HG03139 (cell line): ENCODE measurements around the gene EPHB1.
"Not testable (repeated sequence)": the region's sequence is repeated elsewhere in the genome, so short reads cannot be mapped to it uniquely, and the experiment has no call there.

Source experiments
- ATAC-seq: cut with Tn5 transposase; IDR thresholded peaks from one replicate; pipeline ENCODE4 v1.9.1; 2021; ENCODE audit not compliant: unreplicated experiment

Gene EPHB1

DNA sequence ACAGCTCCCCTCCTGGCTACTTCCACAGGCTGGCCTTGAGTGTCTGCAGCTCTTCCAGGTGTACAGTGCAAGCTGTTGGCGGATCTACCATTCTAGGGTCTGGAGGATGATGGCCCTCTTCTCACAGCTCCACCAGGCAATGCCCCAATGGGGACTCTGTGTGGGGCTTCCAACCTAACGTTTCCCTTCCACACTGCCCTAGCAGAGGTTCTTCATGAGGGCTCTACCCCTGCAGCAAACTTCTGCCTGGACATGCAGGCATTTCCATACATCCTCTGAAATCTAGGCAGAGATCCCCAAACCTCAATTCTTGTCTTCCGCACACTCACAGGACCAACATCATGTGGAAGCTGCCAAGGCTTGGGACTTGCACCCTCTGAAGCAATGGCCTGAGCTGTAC, 438.4 kb downstream of the EPHB1 start:
- ATAC-seq: not testable (repeated sequence)

DNA sequence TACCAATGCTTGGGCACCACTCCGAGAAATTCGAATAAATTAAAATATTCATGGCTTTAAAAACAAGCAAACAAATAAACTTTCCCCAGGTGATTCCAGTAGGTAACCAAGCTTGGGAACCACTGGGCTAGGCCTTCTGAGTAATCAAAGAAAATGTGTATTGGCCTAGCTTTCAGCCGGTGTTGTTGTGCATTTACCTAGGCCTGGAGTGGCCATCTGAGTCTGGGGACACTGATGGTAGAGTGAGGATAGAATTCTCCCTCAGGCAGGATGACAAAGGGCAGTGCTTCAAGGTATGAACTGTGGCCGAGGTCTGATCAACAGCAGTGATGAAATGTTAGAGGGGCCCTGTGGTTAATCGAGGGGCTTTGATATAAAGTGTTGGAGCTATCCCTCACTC, 440.5 kb downstream of the EPHB1 start:
- no peak for ATAC-seq

DNA sequence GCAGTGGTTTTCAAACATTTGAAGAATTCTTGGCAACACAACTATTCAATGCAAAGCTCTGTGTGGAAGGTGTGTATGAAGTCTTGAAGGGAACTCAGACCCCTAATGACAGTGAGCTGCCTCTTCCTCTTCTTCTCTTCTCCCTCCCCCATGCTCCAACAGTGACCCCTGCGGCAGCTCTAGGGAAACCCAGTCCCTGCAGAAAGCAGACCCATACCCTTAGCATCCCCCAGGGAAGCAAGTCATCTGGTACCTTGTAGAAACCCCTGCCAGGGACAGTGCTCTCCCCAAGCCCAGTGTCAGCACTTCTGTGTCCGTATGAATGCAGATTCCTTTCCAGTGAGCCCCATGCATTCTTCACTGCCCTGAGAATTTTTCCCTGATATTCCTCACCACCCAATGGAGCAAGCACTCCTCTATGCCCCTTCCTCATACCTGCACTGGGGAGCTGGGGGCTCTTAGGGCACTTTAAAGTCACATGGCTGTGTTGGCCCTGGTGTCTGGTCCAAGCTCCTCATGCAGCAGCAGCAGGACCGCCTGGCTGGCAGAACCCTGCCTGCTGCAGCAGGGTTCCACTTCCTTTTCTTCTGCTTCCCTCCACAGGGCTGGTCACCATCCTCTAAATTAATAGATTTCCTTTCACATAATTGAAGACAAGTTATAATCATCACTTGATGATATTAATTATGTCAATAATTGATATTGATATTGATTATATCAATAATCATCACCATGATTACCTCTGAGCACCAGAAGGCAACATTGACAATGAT, 442.5 kb downstream of the EPHB1 start:
- ATAC-seq: no peak

DNA sequence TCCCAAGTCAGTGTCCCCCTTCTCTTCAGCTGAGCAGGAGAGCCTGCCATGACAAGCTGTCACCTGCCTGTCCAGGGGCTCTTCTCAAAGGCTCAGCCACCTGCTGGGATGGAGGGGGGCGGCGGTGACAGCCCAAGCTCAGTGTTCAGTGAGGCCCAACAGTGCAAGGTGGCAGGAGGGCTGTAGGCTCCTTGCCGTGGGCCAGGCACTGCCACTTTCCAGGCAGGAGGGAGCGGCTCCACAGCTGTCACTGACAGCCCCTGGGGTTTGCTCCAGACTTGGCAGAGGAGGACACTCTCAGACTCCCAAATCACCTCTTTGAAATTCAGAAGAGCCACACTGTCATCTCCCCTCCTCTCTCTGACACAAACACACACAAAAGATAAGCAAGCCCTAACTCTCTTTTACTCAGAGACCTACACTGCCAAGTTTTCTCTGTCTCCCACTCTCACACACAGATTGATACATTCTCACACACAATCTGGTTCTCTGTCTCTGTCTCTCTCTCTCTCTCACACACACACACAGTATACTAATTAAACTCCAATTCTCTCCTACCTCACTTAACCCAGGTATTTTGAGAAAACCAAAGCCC, 443.3 kb downstream of the EPHB1 start:
- ATAC-seq: no peak

DNA sequence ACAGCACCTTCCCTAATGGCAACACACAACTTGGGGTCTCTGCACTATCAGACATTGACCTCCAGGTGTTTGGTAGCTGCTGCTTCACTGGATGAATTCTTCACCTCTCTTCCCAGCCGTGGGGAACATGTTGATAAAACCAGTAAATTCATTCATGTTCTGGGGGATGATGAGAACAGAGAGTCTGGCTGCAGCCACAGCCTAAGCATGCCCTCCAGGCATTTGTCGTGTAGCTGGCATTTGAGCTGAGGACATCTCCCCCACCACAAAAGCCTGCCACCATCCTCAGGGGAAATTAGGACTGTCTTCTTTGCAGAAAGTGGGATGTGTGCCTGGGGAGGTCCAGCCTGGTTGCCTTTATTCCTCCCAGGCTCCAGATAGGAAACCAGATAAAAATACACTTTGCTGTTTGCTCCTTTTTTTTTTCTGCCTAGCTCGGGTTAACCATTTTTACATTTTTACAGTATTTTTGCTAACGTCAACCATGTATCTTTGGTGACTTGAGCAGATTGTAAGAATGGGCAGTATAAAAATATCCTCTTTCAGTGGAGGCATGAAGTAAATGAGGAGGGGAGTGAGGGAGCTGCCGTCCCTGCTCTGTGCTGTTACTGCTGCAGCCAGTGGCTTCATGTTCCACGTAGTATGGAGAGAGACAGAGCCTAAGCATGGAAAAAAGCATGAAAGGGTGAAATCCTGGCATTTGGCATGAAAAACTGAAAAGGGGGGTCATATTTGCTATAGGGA, 444.0 kb downstream of the EPHB1 start:
- ATAC-seq: no peak

DNA sequence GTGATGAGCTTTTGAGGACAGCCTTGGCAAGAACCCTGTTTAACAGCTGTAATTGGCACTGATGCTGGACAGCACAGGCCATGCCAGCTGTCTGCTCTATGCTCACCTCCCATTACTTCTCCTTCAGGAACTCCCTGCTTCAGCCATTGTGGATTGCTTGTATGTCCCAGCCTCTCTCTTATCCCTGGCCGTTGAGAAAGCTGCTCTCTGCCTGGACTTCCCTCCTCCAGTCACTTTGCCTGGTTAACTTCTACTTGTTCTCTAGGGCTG, 444.5 kb downstream of the EPHB1 start:
- ATAC-seq: no peak

DNA sequence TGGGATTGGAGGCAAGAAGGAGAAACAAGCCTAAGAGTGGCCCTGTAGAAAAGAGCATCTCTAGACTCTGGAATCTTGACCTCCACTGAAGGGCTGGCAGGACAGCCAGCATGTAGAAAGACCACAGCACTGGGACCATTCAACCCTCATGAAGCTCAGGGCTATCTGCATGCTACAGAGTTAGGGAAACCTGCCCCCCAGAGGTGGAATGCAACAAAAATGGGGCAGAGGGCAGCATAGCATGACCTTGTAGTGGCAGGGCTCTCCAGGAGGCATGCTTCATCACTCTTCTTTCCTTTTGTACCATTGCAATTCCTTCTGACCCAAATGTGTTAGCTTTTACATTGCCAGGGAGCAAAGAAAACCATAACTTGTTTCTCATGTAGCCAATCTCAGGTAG, 445.4 kb downstream of the EPHB1 start:
- no peak for ATAC-seq

DNA sequence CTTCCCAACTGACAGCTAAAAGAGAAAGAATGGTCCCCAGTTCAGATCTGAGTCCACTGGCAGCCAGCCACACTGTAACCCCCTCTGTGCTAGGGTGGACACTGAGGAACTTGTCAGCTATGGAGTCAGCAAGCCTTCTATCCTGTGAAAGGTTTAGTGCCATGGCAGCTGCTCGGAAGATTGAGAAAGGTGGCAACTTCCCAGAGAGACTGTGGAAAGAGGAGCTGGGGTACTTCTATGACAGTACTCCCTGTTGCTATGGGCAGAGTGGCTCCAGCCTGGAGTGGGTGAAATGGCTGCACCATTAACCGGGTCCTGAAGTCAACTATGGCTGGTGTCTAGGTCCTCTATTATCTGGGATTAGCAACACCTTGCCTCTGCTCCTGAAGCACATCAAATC, 447.2 kb downstream of the EPHB1 start:
- no peak for ATAC-seq

DNA sequence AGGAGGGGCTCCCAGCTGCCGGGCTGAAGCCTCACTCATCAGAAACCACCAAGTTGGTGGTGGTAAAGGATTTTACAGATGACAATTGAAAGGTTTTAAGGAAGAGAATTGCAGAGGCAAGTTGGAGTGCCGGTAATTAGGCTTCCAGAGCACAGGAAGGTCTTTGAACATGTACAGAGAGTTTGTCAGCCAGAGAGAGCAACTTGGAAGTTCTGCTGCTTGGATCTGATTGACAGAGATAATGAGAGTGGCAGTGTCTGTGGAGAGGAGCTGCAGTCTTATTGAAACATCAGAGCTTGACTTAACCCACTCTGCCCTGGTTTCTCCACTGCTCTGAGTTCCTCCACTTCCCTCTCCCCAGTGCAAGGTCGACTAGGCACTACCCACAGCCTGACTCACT, 448.6 kb downstream of the EPHB1 start:
- no peak for ATAC-seq

DNA sequence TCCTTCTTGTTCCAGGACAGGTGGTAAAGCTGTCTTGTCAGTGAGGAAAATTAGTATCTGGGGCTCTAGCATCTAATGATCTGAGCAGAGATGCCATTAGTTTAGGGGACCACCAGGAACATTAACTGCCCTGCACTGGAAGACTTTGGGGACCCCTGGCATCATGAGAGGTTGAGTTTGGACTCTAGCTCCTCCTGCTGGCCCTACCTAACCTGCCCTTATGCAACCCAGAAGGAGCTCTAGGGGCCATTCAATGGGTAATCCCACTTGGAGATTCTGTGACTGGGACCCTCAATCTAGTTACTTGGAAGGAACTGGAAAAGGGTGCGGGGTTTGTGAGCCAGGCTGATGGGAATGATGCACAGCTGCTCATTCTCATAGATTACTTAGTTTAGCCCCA, 451.0 kb downstream of the EPHB1 start:
- no peak for ATAC-seq

DNA sequence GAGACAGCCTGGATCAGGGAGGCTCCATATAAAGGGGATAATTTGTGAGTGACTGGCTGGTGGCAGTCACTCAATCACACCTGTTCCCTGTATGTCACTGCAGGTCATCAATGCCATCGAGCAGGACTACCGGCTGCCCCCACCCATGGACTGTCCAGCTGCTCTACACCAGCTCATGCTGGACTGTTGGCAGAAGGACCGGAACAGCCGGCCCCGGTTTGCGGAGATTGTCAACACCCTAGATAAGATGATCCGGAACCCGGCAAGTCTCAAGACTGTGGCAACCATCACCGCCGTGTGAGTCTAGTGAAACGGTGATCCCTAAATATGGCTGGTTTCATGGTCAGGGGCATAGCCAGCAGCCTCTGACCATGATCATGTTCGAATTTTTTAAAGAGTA, 453.2 kb downstream of the EPHB1 start:
- no peak for ATAC-seq

DNA sequence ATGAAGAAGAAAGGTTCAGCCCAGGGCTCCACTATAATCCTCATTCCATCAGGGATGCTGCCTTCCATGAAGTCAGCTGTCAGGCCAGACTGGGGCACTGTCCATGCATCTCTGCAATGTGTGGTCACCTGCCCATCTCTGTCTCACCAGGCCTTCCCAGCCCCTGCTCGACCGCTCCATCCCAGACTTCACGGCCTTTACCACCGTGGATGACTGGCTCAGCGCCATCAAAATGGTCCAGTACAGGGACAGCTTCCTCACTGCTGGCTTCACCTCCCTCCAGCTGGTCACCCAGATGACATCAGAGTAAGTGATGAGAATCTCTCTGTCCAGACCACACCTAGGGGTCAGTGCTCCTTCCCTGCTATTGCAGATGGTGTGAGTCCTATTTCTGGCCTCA, 454.1 kb downstream of the EPHB1 start:
- ATAC-seq: no peak

DNA sequence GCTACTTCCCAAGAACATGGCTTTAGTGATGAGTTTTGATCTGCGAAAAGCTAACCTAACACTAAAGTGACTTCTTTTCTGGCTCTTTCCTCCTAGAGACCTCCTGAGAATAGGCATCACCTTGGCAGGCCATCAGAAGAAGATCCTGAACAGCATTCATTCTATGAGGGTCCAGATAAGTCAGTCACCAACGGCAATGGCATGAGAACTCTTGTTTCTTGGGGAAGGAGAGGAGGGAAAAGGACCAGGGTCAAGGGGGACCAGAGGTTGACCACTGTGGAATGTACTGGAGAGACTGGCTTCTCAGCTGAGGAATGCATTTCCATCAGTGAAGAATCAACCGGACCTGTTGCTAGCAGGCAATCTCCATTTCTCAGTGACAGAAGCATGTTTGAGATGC, 463.9 kb downstream of the EPHB1 start:
- no peak for ATAC-seq

DNA sequence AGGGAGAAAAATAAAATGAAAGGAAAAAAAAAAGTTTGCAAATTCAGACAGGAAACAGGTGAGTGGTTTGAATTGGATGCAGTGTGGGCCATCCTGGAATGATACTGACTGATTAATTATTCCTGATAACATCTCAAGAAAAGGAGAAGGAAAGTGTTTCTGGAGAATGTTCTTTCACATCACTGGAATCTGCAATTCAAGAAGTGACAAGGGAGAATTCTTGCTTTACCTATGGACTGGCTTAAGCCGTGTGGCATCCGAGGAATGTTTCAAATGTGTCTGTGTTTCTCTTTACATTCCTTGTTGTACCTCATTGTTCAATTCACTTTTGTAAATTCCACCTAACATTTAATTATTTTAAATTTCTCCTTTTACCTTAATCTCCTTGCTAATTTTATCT, 465.0 kb downstream of the EPHB1 start:
- ATAC-seq: no peak

DNA sequence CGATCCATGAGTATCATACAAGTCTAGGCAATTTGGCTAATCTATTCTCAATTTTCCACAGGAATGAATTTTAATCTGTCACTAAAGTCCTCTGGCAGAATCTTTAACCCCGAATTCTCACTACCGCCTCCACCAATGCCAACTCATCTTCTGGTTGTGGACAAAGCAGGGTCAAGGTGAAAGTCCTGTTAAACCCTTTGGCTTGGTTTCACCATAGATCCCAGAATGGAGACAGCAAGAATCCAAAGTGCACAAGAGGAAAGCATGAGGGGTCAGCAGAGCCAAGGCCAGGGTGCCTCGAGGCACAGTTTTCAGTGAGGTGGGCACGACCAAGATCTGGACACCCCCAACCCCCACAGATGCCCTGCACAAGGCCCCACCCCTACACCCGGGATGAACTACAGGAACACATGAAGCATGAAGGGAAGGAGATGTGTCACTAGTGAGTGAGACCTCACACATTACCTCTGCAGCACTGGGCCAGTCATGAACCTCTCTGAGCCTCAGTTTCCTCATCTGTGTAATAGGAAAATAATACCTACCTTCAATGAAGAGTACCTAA, 466.2 kb downstream of the EPHB1 start:
- ATAC-seq: no peak

DNA sequence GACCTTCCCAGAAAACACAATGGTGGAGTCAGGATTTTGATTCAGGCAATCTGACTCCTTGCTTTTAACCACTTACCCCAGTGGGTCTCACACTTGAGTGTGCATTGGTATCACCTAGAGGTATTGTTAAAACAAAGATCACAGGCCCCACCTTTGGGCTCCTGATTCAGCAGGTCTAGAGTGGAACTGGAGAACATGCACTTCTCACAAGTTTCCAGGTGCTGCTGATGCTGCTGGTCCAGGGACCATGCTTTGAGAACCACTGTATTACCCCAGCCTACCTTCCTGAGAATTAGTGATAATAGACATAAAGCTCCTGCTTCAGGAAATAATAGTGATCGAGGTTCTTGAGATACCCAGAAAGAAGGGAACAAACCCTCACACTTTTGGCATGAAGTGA, 466.9 kb downstream of the EPHB1 start:
- ATAC-seq: no peak

DNA sequence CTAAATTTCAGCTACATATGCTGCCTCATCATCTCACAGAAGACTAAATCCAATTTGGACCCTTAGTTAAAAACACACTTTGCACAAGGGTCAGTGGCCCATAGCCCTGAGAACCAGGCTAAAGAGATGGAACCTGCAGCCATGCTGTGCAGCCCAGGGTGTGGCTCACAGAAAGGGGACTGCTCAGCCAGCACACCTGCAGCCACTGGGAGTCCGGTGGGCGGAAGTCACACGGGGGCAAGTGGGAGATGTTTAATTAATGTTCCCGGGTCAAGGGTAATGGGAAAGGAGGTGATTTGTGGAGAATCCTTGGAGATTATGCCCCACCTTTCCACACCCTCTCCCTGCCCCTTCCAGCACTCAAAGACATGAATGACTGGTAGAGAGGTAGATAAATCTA, 467.4 kb downstream of the EPHB1 start:
- ATAC-seq: no peak

DNA sequence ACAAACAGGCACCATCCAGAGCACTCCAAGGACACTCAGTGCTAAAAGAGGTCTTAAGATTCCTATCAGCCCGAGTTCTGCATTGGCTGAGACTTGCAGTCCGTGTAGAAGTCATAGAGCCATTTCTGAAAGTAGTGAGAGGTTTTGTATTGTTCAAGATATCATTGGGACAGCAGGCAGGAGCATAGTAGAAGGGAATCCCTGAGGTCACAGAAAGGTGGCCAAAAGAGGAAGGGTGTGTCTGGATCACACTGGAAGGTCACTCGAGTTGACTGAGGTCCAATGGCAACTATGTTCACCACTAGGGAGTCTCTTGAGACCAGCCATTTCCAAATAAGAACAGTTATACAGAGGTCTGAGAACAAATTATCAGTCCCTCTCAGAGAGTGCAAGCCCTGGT, 468.3 kb downstream of the EPHB1 start:
- no peak for ATAC-seq

DNA sequence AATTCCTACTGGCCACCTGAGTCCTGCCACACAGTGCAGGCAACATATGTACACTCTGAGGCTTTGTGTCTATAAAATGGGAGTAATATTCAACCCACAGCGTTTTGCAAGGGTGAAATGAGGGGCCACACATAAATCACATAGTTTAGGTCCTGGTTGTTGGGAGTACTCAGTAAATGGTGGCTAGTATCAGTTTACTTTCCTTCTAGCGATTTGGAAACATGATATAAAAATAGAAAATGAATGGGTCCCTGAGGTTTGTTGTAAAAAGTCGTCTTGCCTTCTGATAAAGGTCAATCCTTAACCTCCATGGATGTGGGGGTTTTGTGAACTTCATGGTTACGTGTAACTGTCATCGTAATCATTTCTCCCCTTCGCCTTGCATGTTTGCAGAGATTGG, 472.4 kb downstream of the EPHB1 start:
- no peak for ATAC-seq

DNA sequence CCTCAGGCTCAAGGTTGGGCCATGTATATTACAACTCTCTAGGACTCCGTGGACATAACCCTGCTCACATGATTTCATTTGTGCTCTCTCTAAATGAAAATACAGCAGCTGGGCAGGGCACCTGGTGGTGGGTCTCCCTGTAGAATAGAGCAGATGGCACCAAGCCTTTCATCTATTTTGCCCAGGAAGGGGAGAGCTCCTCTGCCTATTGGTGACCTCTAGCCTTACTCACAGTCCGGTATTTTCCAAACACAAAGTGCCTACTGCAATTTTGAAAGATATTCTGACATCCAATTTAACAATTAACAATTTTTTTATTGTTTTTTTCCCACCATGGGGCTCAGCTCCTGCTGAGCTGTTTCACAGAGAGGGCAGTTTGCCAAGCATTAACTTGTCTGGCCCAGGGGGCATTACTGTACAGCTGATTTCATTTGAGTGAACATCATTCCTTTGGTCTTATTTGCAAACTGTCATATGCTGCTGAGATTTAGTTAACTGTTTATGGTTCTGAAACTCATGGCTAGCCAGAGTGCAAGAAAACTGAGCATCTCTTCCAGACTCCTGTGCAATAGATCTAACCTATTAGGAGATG, 474.0 kb downstream of the EPHB1 start:
- ATAC-seq: no peak

DNA sequence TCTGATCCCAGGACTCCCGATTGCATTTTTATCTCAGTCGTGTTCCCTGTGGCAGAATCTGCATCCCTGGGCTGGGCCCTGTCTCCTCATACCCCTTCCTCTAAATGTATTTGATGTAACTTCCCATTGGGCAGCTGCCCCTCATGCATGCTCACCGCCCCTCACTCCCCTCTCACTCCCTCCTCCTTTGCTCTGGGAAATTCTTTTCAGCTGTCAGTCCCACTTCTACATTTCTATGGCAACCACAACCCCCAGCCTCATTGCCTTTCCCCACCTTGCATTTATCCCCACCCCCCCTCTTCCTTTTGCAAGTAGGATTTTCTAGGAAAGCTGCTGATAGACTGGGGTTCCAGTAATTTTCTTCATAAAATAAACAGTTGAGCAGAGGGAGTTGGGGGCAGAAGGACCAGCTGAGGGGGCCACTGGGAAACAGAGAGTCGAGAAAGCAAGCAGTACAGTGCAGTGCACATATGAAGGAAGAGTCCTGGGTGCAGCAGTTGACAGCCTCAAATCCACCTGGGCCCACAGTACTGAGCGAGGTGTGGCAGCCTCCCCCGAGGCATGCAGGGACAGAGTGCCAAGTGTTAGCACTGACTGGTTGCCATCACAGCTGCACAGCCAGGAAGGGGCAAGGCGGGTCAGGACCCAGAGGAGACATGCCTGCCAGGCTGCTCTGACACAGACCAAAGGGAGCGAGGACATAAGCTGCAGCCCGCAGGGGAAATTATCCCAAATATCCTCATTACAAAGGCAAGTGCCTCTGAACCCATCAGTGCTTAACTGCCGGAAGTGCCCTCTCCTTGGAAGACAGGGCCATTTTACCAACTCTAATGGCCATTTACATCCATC, 476.3 kb downstream of the EPHB1 start:
- ATAC-seq: no peak
